IMR-90 (cell line): Measurements from ENCODE around the gene UBE2J1. TPM values are rescaled to one million over a fixed set of nuclear protein-coding genes. Genes with fewer than 3 reads are reported as not detected.

Experiments
- ATAC-seq: fragments of 200-7000 bp; cut with Tn5 transposase; 2 replicates; pipeline ENCODE4 v1.9.1; 2020; ENCODE audit warnings: low read depth, mild to moderate bottlenecking, moderate library complexity
- BruUV-seq: library from RNA; stranded (reverse); fragments of 400-500 nt; replicated peaks from 2 replicates; lab custom pipeline; 2021; lab: Mats Ljungman, UMichigan
- CTCF ChIA-PET: fragments of 300-600 bp; formaldehyde crosslinking; extraction: SDS; loops from one replicate; lab custom pipeline; 2021; ENCODE audit warnings: antibody characterized with exemption; lab: Yijun Ruan, JAX
- POLR2A ChIA-PET: fragments of 300-600 bp; sonication (Branson Sonifier 250); formaldehyde crosslinking; loops from one replicate; lab custom pipeline; 2022; ENCODE audit warnings: antibody characterized with exemption; ENCODE audit not compliant: unreplicated experiment; lab: Charles Lee
- DNase-seq: peaks from one replicate; pipeline ENCODE4 v3.0.0; 2013
- H2AFZ ChIP-seq: replicated peaks from 2 replicates; pipeline ENCODE3; 2013; ENCODE audit warnings: low read length, mild to moderate bottlenecking; ENCODE audit not compliant: poor library complexity
- H2AK5ac ChIP-seq: 2 replicates; pipeline ENCODE4 v1.6.1; 2013; ENCODE audit warnings: low read depth, low read length, inconsistent platforms
- H2AK9ac ChIP-seq: replicated peaks from 2 replicates; pipeline ENCODE3; 2013; ENCODE audit warnings: mild to moderate bottlenecking, low read depth, low read length, moderate library complexity; ENCODE audit not compliant: poor library complexity
- H2BK120ac ChIP-seq: 2 replicates; pipeline ENCODE4 v1.6.1; 2013; ENCODE audit warnings: low read depth, low read length, inconsistent platforms
- H2BK15ac ChIP-seq: 3 replicates; pipeline ENCODE4 v1.6.1; 2013; ENCODE audit warnings: low read depth, low read length, inconsistent platforms
- H2BK20ac ChIP-seq: 2 replicates; pipeline ENCODE4 v1.6.1; 2013; ENCODE audit warnings: low read depth, mild to moderate bottlenecking, inconsistent platforms, low read length, moderate library complexity
- H2BK5ac ChIP-seq: 2 replicates; pipeline ENCODE4 v1.6.1; 2013; ENCODE audit warnings: mild to moderate bottlenecking, low read depth, low read length, inconsistent platforms; ENCODE audit not compliant: poor library complexity, severe bottlenecking
- H3K14ac ChIP-seq: replicated peaks from 2 replicates; pipeline ENCODE4 v1.6.1; 2013; ENCODE audit warnings: low read depth, low read length, inconsistent platforms
- H3K18ac ChIP-seq: 2 replicates; pipeline ENCODE4 v1.6.1; 2013; ENCODE audit warnings: low read depth, low read length, control low read depth
- H3K23ac ChIP-seq: 2 replicates; pipeline ENCODE4 v1.6.1; 2013; ENCODE audit warnings: low read depth, low read length, inconsistent platforms
- H3K27ac ChIP-seq: 2 replicates; pipeline ENCODE4 v1.5.1; 2013; ENCODE audit warnings: mild to moderate bottlenecking, control low read depth, low read length; ENCODE audit not compliant: insufficient read depth
- H3K27me3 ChIP-seq: 2 replicates; pipeline ENCODE4 v1.6.1; 2013; ENCODE audit warnings: low read length; ENCODE audit not compliant: control insufficient read depth, insufficient read depth
- H3K36me3 ChIP-seq: 2 replicates; pipeline ENCODE4 v1.6.1; 2013; ENCODE audit warnings: low read length, mixed read lengths; ENCODE audit not compliant: control insufficient read depth, insufficient read depth
- H3K4ac ChIP-seq: 2 replicates; pipeline ENCODE4 v1.6.1; 2013; ENCODE audit warnings: low read depth, low read length, inconsistent platforms
- H3K4me1 ChIP-seq: 2 replicates; pipeline ENCODE4 v1.6.1; 2013; ENCODE audit warnings: low read length, mixed read lengths; ENCODE audit not compliant: control insufficient read depth, insufficient read depth
- H3K4me2 ChIP-seq: 2 replicates; pipeline ENCODE4 v1.6.1; 2013; ENCODE audit warnings: low read depth, mild to moderate bottlenecking, control low read depth, low read length, moderate library complexity
- H3K4me3 ChIP-seq: 2 replicates; pipeline ENCODE4 v1.5.1; 2013; ENCODE audit warnings: low read depth, mild to moderate bottlenecking, control low read depth, low read length, moderate library complexity; ENCODE audit not compliant: insufficient read depth
- H3K56ac ChIP-seq: 2 replicates; pipeline ENCODE4 v1.6.1; 2013; ENCODE audit warnings: low read length, inconsistent platforms; ENCODE audit not compliant: insufficient read depth; ENCODE audit errors: extremely low read depth
- H3K79me1 ChIP-seq, 2 experiments: 2 replicates each; pipeline ENCODE4 v1.6.1; 2013; ENCODE audit warnings: low read length in 2 of 2, inconsistent platforms in 1 of 2, low read depth in 1 of 2
- H3K9ac ChIP-seq: 2 replicates; pipeline ENCODE4 v1.6.1; 2013; ENCODE audit warnings: low read depth, low read length, control low read depth
- H3K9me1 ChIP-seq: 2 replicates; pipeline ENCODE4 v1.6.1; 2013; ENCODE audit warnings: low read length, inconsistent platforms; ENCODE audit not compliant: insufficient read depth
- H3K9me3 ChIP-seq: 2 replicates; pipeline ENCODE4 v1.6.1; 2013; ENCODE audit warnings: low read length; ENCODE audit not compliant: control insufficient read depth, insufficient read depth
- H4K20me1 ChIP-seq: 2 replicates; pipeline ENCODE4 v1.6.1; 2013; ENCODE audit warnings: low read length, inconsistent platforms; ENCODE audit not compliant: insufficient read depth
- H4K5ac ChIP-seq: 2 replicates; pipeline ENCODE4 v1.6.1; 2013; ENCODE audit warnings: mild to moderate bottlenecking, low read depth, low read length, control low read depth
- H4K8ac ChIP-seq, 2 experiments: 2 replicates each; pipeline ENCODE4 v1.6.1; 2013; ENCODE audit warnings: low read depth in 2 of 2, low read length in 2 of 2, control low read depth in 1 of 2, inconsistent platforms in 1 of 2
- H4K91ac ChIP-seq: 2 replicates; pipeline ENCODE4 v1.6.1; 2013; ENCODE audit warnings: low read depth, low read length, inconsistent platforms; ENCODE audit not compliant: insufficient read depth
- CHD1 ChIP-seq: IDR thresholded peaks from 2 replicates; pipeline ENCODE4 v1.6.1; 2012; ENCODE audit warnings: low read depth, low read length, improper control_type of control experiment
- MAFK ChIP-seq: IDR thresholded peaks from 2 replicates; pipeline ENCODE4 v1.6.1; 2012; ENCODE audit warnings: low read depth, low read length, improper control_type of control experiment
- MAZ ChIP-seq: IDR thresholded peaks from 2 replicates; pipeline ENCODE4 v1.6.1; 2012; ENCODE audit warnings: low read depth, mild to moderate bottlenecking, low read length, improper control_type of control experiment, moderate library complexity, borderline replicate concordance
- MXI1 ChIP-seq: IDR thresholded peaks from 2 replicates; pipeline ENCODE4 v1.6.1; 2012; ENCODE audit warnings: low read depth, mild to moderate bottlenecking, low read length, moderate library complexity, borderline replicate concordance
- RAD21 ChIP-seq: IDR thresholded peaks from 2 replicates; pipeline ENCODE4 v1.6.1; 2012; ENCODE audit warnings: low read length, improper control_type of control experiment
- RCOR1 ChIP-seq: IDR thresholded peaks from 2 replicates; pipeline ENCODE4 v1.6.1; 2012; ENCODE audit warnings: mild to moderate bottlenecking, low read length, improper control_type of control experiment; ENCODE audit not compliant: insufficient replicate concordance
- RFX5 ChIP-seq: IDR thresholded peaks from 2 replicates; pipeline ENCODE4 v1.8.0; 2012; ENCODE audit warnings: low read depth, mild to moderate bottlenecking, low read length, moderate library complexity
- SMC3 ChIP-seq: fragments of 150-350 bp; IDR thresholded peaks from 2 replicates; pipeline ENCODE4 v1.6.1; 2016; ENCODE audit warnings: low read depth, mild to moderate bottlenecking, antibody characterized with exemption, low read length, moderate library complexity
- WGBS, 2 experiments: methylation state at CpG; one replicate each; pipeline versions ENCODE4 v1.1.5 to v1.1.7; 2013; ENCODE audit warnings: missing lambda C conversion rate in 2 of 2; ENCODE audit not compliant: insufficient read length in 1 of 2; ENCODE audit errors: extremely low coverage in 2 of 2; 5-methylcytosine and 5-hydroxymethylcytosine counted together
- dilution Hi-C: fragments of 300-500 bp; cut with HindIII; formaldehyde crosslinking; loops from one replicate; pipeline ENCODE4 v1.14.3; 2018; ENCODE audit warnings: low sequenced_read_pairs; ENCODE audit not compliant: unreplicated experiment
- in situ Hi-C: fragments of 300-500 bp; cut with MboI; formaldehyde crosslinking; loops from 3 replicates; pipeline ENCODE4 v1.14.3; 2019; ENCODE audit warnings: low sequenced_read_pairs, inconsistent platforms, mixed read lengths
- intact Hi-C: fragments of 100-400 bp; cut with micrococcal nuclease; formaldehyde crosslinking; loops from 2 replicates; pipeline ENCODE4 v1.10.0; 2022
- polyA plus RNA-seq, 3 experiments: library from polyadenylated mRNA; depleted of rRNA; stranded (reverse); fragments of >200 nt; gene quantifications; 2 replicates each; pipeline ENCODE4 v1.2.3, GENCODE V29; 2012; ENCODE audit warnings: low replicate concordance in 1 of 3
- total RNA-seq: library from RNA; depleted of rRNA; stranded (reverse); fragments of >200 nt; gene quantifications from 2 replicates; pipeline ENCODE4 v1.2.3, GENCODE V29; 2012
- TF ChIP-seq, protein P1 (sequence below): conservative IDR thresholded peaks from 2 replicates; pipeline ENCODE4 v1.5.1; 2012; ENCODE audit warnings: mild to moderate bottlenecking, low read depth, low read length, improper control_type of control experiment
- TF ChIP-seq, protein P2 (sequence below): fragments of 150-350 bp; IDR thresholded peaks from 2 replicates; pipeline ENCODE4 v1.6.1; 2016; ENCODE audit warnings: low read depth, mild to moderate bottlenecking, low read length, moderate library complexity, borderline replicate concordance

The UBE2J1 gene
- total and polyA plus RNA-seq, 2 of the 4 experiments (the other 2 are of a cell fraction): 20.9 to 35.3 TPM

DNA sequence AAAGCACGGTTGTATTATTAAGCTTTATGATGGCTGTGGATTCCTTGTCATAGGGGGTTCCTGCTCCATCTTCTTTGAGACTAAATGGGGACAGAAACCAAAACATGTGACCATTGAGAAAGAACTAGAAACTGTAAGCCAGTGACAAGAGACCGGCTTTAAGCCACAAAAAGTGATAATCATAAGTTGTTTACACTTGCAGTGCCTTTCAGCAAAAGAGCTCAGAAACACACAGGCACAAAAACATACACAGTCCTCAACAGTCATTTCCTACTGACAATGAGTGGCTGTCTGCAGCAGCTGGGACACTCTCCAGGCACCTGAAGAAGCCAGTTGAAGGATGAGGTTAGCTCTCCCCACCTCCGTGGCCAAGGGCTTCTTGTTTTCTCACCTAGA lies 20.0 kb upstream of the UBE2J1 start:
- ChIA-PET CTCF (interaction anchor here (0.7 to 1.9 kb wide), 13 partner anchors 9 to 390 kb away, joined by 3 to 8 read pairs (median 4); no protein-coding TSS in a partner anchor), POLR2A (no interaction called here)
- no peak overlapping the region for H3K23ac ChIP-seq
- no peak overlapping the region for H2BK5ac ChIP-seq
- no peaks in the 10 kb centered on the region for H3K79me1 ChIP-seq
- H2AK9ac ChIP-seq: no peak overlapping the region
- no peaks in the 10 kb centered on the region for H3K4me1 ChIP-seq
- H4K8ac ChIP-seq: no peak overlapping the region
- H3K9me3 ChIP-seq: no peaks in the 10 kb centered on the region
- ATAC-seq: no peak
- no peak overlapping the region for H3K4me3 ChIP-seq
- no peak overlapping the region for H2AFZ ChIP-seq
- no peak overlapping the region for H3K4me2 ChIP-seq
- no peak overlapping the region for H3K9ac ChIP-seq
- in situ Hi-C loops: loop anchor here (25.0 kb wide), 2 partner anchors 235 to 385 kb away; partner anchors contain the start of gene PM20D2
- no peak overlapping the region for H2BK120ac ChIP-seq
- no CpG with 5 or more reads among the region's 3 CpGs for WGBS, 2 experiments
- no peaks in the 10 kb centered on the region for H3K9me1 ChIP-seq
- no peak for DNase-seq
- no peaks in the 10 kb centered on the region; the same call in 1 of the 2 replicates for H3K27me3 ChIP-seq
- no peak overlapping the region for H3K27ac ChIP-seq
- no peak overlapping the region for H3K4ac ChIP-seq
- TF ChIP-seq MAZ (no peak), CHD1 (no peak), MXI1 (no peak), RFX5 (no peak), MAFK (no peak), RCOR1 (no peak), RAD21 (no peak), SMC3 (no peak)
- TF ChIP-seq, protein P1, sequence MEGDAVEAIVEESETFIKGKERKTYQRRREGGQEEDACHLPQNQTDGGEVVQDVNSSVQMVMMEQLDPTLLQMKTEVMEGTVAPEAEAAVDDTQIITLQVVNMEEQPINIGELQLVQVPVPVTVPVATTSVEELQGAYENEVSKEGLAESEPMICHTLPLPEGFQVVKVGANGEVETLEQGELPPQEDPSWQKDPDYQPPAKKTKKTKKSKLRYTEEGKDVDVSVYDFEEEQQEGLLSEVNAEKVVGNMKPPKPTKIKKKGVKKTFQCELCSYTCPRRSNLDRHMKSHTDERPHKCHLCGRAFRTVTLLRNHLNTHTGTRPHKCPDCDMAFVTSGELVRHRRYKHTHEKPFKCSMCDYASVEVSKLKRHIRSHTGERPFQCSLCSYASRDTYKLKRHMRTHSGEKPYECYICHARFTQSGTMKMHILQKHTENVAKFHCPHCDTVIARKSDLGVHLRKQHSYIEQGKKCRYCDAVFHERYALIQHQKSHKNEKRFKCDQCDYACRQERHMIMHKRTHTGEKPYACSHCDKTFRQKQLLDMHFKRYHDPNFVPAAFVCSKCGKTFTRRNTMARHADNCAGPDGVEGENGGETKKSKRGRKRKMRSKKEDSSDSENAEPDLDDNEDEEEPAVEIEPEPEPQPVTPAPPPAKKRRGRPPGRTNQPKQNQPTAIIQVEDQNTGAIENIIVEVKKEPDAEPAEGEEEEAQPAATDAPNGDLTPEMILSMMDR: no peak
- TF ChIP-seq, protein P2, sequence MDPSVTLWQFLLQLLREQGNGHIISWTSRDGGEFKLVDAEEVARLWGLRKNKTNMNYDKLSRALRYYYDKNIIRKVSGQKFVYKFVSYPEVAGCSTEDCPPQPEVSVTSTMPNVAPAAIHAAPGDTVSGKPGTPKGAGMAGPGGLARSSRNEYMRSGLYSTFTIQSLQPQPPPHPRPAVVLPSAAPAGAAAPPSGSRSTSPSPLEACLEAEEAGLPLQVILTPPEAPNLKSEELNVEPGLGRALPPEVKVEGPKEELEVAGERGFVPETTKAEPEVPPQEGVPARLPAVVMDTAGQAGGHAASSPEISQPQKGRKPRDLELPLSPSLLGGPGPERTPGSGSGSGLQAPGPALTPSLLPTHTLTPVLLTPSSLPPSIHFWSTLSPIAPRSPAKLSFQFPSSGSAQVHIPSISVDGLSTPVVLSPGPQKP: no peak
- H3K36me3 ChIP-seq: no peaks in the 10 kb centered on the region
- H3K18ac ChIP-seq: no peak overlapping the region
- H3K56ac ChIP-seq: no peak overlapping the region
- BruUV-seq: no TSS peak
- H2BK15ac ChIP-seq: no peak overlapping the region
- intact Hi-C loops: no loop called here
- H2BK20ac ChIP-seq: no peak overlapping the region
- no peak overlapping the region for H2AK5ac ChIP-seq
- H4K91ac ChIP-seq: no peak overlapping the region
- dilution Hi-C loops: no loop called here
- H4K20me1 ChIP-seq: no peaks in the 10 kb centered on the region
- no peak overlapping the region for H3K14ac ChIP-seq
- no peak overlapping the region for H4K5ac ChIP-seq
